Measurements from ENCODE around the gene EVI2B.
A peak's percentile ranks its signal among the peaks of the same experiment; 100 is the strongest.
"Not testable (repeated sequence)": the region's sequence is repeated elsewhere in the genome, so short reads cannot be mapped to it uniquely, and the experiment has no call there.

Gene EVI2B, protein sequence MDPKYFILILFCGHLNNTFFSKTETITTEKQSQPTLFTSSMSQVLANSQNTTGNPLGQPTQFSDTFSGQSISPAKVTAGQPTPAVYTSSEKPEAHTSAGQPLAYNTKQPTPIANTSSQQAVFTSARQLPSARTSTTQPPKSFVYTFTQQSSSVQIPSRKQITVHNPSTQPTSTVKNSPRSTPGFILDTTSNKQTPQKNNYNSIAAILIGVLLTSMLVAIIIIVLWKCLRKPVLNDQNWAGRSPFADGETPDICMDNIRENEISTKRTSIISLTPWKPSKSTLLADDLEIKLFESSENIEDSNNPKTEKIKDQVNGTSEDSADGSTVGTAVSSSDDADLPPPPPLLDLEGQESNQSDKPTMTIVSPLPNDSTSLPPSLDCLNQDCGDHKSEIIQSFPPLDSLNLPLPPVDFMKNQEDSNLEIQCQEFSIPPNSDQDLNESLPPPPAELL

DNA sequence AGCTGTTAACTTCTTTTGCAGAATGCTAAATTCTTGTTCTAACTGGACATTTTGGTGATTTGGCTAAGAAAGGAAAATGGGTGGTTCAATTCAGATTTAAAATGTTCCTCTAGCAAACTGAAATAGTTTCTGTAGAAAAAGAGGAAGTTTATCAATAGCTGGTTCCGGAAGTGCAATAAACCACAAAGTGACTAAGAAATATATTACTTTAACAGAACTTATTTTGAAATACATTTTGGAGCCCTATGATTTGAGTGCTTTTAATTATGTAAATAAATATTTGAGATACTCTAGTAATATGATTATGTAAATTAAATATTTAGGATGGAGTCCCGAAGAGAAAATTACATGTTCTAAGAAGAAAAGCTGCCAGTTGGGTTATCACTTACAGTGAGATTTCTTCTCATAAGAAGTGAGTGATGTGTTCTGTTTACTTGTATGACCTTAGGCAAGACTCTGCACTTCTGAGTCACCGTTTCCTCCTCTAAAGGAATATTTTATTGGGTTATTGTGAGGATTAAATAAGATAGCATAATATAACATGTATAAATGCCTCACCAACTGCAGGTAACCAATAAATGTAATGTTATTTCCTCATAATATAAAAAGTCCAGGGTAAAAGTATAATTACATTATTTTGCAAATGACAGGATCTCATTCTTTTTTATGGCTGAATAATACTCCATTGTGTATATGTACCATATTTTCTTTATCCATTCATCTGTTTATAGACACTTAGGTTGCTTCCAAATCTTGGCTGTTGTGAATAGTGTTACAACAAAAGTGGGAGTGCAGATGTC lies at the start of gene EVI2B:
Gene EVI2B, minus strand, starts transcription at position 73 of the 800 bp plus-strand sequence. CDS start 8,445 bp downstream, outside the sequence.
- no peak for DNase-seq (ENCODE audit: low read depth)

DNA sequence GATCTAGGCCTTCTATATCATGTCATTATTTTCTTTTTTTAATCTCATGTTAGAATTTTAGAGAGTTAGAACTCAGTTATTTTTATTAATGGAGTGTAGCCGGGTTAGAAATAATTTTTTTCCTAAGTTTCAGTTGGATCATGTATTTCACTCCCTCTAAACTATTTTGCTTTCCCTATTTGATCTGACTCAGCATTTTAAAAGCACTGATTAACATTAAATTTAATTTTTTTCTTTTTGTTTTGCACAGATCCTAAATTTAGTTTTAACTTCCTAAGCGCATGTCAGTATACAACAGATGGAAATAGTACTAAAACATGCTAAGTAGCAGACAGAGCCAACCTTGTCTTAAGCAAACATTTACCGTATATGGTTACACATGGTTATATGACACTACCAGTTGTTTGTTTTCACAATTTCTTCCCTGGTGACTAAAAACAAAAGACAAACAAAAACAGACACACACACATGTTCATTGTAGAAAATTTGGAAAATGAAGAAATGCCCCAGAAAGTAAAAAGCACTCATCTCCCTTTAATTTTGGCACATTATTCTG lies 44.1 kb upstream of the EVI2B start:
- DNase-seq (ENCODE audit: low read depth): no peak

DNA sequence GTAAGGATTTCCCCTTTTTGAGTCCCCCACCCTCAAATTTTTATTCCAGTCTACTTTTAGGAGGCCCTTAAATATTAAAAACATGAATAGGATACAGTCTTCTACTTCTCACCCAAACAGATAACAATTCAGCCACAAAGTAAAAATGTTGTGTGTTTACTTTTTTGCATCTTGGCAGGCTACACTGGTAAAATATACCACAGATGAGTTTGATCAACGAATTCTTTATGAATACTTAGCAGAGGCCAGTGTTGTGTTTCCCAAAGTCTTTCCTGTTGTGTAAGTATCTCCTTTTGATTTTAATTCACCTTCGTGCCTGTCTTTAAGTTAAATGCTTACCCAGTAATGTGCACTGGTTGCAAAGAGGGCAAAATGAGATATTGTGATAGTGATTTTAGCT lies 43.2 kb upstream of the EVI2B start:
- no peak for DNase-seq (ENCODE audit: low read depth)

DNA sequence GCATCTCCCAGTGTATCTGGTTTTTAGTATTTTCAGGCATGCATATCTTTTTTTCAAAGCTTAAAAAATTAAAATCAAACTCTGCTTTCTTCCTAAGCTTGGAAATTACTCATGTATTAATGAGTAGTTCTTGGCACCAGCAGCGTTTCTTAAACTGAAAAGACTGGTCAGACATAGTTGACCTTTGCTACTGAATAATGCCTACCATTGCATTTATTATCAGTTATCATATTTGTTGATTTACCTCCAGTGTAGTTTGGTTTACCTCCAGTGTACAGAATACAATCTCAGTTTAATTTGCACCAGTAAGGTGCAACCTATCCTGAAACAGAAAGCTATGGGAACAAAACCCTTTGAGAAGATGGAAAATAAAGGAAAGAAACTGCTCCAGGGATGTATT lies 42.1 kb upstream of the EVI2B start:
- DNase-seq (ENCODE audit: low read depth): no peak

DNA sequence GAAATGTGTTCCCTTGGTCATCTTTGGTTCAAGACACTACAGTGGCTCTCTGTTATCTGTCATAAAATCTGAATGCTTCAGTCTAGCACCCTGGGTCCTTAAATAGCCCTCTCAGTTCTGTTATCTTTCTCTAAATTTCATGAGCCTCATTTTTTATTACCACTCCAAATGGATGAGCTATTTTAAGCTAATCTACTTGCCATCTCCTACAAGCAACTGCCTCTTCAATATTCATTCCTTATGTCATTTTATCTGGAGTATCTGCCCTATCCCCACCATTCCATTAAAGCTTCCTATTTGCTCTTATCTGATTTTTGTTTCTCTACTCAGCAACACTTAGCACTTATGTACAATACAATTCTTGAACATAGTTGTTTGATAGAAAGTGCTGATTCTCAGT lies 35.6 kb upstream of the EVI2B start:
- no peak for DNase-seq (ENCODE audit: low read depth)

DNA sequence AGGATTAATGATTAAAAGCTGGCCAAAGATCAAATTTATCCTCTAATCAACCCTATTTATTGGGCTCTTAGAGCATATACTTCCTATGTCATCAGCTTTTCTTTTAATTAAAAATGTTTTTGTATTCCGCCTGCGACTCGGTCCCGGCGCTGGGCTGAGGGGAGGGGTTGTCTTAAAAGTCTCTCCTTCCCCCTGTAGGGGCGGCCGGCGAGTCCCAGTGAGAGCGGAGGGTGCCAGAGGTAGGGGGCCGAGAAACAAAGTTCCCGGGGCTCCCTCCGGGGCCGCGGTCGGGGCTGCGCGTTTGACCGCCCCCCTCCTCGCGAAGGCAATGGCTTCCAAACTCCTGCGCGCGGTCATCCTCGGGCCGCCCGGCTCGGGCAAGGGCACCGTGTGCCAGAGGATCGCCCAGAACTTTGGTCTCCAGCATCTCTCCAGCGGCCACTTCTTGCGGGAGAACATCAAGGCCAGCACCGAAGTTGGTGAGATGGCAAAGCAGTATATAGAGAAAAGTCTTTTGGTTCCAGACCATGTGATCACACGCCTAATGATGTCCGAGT lies 31.4 kb upstream of the EVI2B start:
- DNase-seq (ENCODE audit: low read depth): not testable (repeated sequence)

DNA sequence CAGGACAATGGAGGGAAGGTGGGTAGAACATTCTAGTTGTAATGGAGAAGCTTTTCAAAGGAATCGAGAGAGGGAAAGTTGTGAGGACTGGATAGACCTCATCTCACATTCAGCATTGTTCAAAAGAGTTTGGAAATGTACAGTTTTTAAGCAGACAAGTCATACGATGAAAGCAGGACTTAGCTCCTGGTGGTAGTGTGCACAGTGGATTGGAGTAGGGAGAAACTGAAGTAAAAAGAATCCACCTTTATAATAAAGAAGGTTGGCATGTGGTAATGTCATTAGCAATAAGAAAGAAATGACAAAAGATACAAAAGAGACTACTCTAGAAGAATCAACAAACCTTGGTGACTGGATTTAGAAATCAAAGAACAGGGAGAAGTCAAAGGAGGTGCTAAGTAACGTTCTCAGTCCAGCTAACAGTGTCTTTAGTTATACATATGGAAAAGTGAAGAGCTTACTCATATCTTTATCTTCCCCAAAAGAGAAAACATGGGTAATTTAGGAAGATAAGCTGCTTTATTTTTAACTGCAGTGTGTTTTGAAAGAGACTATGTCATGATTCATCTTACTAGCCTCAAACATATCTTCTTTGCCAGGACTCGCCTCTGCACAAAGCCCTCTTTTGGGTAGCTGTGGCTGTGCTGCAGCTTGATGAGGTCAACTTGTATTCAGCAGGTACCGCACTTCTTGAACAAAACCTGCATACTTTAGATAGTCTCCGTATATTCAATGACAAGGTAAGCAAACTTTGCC lies 26.2 kb upstream of the EVI2B start:
- no peak for DNase-seq (ENCODE audit: low read depth)

DNA sequence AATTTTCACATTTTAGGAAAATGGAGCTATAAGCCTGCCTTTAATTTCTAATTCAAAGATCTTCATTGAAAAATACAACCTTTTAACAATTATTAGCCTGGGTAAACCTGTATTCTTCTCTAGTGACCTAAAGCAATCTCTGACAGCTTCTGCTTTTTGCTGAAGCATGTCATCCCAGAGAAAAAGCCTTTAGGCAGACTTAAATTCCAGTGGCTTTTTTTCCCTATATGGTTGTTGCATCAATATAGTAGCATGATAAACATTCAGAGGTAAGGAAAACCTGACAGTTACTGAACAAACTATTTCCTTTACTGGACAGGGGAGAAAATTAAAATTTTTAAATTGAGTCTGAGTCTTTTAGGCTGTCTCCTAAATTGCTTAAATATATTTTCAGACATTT lies 15.4 kb upstream of the EVI2B start:
- no peak for DNase-seq (ENCODE audit: low read depth)

DNA sequence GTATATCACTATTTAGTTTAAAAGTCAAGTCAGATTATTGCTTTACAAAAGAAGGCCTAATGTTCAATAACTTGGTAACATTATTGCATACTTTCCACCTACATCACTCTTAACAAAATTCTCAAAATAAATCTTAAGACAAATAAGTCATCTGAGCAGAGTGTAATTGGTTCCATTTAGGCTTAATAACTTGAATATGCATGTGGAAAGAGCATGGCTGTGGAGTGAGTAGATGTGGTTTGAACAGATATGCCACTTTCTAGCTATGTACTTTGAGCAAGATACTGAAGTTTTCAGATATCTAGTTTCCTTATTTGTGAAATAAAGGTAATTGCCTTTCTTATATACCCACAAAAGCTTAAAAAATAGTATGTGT lies 14.3 kb upstream of the EVI2B start:
- DNase-seq (ENCODE audit: low read depth): peak; percentile 14

DNA sequence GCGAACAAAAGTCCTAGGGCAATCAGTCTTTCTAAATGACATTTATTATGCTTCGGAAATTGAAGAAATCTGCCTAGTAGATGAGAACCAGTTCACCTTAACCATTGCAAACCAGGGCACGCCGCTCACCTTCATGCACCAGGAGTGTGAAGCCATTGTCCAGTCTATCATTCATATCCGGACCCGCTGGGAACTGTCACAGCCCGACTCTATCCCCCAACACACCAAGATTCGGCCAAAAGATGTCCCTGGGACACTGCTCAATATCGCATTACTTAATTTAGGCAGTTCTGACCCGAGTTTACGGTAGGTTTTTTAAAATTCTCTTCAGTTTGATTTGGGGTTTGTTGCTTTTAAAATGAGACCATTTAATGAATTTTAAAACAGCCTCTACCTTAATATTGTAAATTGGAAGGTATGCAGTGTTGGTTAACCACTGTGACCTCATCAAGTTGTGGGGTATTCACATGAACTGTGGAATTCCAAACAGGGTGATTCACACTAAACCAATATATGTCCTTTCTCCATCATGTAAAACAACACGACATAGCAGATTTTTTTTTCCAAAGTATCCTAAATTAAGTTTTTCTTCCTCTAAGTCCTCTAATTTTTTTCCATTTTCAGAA lies 13.8 kb upstream of the EVI2B start:
- DNase-seq (ENCODE audit: low read depth): peak; percentile 62

DNA sequence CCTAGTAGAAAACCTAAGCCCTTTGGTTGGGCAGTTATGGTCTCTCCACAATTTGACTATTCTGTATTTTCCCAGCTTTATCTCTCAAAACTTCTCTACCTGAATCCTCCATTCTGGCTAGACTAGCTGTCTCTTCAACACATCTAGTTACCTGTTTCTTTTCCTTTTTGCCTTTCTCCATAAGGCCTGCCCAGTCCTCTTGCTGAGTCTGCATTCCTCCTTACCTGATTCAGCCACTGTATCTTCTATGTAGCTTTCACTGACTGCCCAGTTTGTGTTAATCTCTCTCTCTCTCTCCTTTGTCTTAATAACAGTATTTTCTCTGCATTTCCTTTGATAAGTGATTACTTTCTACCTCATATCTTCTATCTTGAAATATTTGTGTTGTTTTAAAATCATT lies 9.7 kb upstream of the EVI2B start:
- no peak for DNase-seq (ENCODE audit: low read depth)

DNA sequence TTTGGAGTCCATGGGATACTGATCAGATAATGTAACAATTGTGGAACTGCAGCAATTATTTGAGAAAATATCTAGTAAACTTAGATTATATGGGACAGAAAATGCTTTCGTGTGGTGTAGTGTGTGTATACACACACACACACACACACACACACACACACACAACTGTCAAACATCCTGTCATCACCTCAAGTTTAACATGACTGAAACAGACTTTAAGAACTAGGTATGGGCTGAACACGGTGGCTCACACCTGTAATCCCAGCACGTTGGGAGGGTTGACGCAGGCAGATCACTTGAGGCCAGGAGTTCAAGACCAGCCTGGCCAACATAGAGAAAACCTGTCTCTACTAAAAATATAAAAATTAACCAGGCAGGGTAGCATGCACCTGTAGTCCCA lies 8.1 kb upstream of the EVI2B start:
- no peak for DNase-seq (ENCODE audit: low read depth)

DNA sequence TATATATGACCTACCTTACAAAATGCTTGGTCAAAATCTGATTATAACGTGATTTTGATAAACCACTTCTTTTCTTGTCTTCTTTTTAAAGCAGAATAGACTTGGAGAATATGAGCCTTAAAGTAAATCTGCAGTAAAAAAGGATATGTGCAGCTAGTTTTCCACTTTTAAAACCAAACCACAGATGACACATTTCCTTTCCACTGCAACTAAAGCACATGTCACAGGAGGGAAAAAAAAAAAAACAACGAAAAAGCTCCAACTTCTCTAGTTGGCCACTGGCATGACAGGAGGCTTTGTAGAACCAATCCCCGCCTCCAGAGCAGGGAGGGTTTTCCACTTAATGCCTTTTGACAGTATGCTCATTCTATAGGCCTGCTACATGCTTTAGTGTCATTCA lies 7.6 kb upstream of the EVI2B start, which contains the start of gene EVI2A:
Gene EVI2A, minus strand, starts transcription at position 142 of the 400 bp plus-strand sequence. CDS start 2,609 bp downstream, outside the sequence.
- peak; percentile 48 for DNase-seq (ENCODE audit: low read depth)

DNA sequence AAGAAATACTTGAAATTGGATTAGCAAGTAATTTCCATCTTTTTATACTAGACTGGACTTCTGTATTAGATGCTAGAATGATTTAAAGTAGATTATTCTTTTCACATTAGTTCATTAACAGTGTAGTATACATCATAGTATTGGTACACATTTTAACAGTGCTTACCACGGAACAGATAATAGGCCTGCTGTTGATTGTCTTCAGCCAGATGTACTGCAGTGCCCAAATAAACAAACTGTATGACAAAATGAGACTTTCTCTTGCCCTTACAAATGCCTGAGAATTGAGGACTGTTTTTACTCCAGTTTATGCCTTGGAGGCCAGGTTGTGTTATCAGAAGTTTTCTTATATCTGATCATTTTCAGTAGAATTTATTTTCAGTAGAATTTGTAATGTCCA lies 6.9 kb upstream of the EVI2B start:
- no peak for DNase-seq (ENCODE audit: low read depth)

DNA sequence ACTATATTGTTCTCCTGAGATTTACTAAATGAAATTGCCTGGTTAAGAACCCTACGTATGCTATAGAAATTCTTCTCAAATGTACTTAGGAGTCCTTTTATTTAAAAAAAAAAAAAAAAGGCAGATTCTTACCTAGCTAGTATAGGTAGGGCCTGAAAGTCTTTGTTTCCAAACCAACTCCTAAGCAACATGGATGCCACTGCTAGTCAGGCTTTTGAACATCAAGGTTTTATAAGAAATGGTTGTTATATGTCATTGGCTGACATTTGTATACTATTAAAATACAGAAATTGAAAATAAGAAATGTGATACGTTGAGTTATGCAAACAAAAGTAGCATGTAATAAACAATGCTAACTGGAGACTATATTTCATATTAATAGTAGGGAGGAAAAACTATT lies 6.4 kb upstream of the EVI2B start:
- DNase-seq (ENCODE audit: low read depth): no peak

DNA sequence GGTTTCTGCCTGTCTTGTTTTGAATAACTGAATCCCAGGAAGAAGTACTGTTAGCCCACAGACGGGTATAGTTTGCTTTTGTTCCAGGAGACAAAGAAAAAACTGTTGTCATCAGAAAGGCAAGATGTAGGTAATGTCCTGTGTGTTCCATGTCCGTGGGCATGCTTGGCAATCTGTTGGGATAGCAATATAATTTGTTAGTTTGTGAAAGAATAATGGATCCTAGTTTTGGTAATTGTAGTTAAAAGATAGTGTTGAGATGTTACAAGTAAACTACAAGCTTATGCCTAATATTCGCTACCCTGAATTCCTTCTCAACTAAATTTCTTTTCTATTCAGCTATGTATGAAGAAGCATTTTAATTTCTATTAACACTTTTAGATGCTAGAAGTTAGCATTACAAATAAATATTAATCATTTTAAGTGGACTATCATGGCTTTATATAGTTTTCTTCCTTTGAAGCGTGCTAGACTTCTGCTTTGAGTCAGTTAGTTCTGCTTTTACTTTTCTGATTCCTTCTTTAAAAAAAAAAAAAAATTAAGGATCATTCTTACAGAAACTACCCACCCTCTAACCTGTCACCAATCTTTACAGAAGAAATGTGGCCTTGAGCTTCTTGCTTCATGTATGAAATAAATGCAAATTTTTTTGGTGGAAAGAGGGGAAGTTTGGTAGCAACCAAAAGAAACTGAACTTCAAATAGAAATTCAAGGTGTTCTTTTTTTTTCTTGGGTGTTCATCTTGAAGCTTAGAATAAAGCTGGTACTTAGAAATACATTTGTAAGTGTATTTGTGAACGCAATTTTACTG lies 5.2 kb upstream of the EVI2B start:
- no peak for DNase-seq (ENCODE audit: low read depth)

DNA sequence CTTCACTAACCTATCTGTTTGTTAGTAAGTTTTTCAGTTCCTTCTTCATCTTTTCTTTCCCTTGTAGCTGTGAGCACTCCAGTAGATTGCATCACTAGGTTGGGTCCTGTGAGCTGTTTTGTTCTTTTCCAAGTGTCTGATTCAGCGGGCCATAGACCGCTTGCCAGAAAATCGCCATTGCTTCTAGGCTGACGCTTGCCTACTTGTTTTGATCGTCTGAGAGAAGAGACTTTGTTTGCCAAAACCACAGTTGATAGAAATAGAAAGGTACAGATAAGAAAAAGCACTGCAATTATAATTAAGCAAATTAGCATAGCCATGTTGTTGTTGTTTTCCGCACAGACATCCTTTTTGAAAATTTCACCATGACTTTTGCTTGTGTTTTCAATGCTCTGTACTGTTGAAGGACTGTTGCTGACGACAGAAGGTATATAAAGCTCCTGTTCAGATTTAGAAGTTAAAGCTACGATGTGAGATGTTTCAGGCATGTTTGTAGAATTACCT lies 4.5 kb upstream of the EVI2B start:
- no peak for DNase-seq (ENCODE audit: low read depth)

DNA sequence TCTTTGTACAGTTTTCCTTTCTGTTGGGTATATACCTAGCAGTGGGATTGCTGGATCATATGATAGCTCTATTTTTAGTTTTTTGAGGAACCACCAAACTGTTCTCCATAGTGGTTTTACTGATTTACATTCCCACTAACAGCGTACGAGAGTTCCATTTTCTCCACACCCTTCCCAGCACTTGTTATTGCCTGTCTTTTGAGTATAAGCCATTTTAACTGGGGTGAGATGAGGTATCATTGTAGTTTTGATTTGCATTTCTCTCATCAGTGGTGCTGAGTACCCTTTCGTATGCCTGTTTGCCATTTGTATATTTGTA lies 887 bp upstream of the EVI2B start:
- DNase-seq (ENCODE audit: low read depth): no peak

DNA sequence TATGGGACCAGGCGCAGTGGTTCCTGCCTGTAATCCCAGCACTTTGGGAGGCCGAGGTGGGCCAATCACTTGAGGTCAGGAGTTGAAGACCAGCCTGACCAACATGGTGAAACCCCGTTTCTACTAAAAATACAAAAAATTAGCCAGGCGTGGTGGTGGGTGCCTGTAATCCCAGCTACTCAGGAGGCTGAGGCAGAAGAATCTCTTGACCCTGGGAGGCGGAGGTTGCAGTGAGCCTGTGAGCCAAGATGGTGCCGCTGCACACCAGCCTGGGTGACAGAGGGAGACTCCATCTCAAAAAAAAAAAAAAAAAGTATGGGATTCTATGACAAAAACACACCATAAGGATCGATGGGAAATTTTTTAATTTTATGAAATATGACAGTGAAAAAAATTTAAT lies 1.6 kb downstream of the EVI2B start:
- not testable (repeated sequence) for DNase-seq (ENCODE audit: low read depth)

DNA sequence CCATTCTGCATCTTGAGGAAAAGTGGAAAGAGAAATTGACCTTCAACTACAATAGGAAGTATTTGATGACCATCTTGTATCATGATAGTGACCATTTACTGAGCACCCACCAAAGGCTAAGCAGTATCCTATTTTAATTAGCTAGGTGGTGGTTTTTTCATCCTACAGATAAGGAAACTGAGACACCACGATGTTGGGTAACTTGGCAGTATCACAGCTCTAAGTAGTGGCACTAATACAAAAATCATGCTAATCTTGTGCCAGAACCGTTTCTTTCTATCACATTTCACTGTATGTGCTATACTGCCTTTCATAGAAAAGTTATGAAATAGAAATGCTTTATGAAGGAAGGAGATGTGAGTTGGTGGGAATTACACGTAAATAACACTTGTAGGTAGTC lies 2.3 kb downstream of the EVI2B start:
- no peak for DNase-seq (ENCODE audit: low read depth)

Data from GM04504 (cell line).